Neural cell (in vitro differentiated cells): Measurements from ENCODE around the gene CLIC2. TPM values are rescaled to one million over a fixed set of nuclear protein-coding genes. Genes with fewer than 3 reads are reported as not detected.

Experiments used
- H2AFZ ChIP-seq: fragments of 200-600, 300-800 bp; sonication (generic), shearing (Covaris generic); 2 replicates; pipeline ENCODE4 v1.6.0; 2014; ENCODE audit warnings: low read depth, mild to moderate bottlenecking, antibody characterized with exemption, low read length, moderate library complexity
- H3F3A ChIP-seq: fragments of 200-600 bp; shearing (Covaris generic); 2 replicates; pipeline ENCODE4 v1.6.1; 2016; ENCODE audit warnings: mild to moderate bottlenecking, moderate library complexity, mixed read lengths, antibody characterized with exemption, low read length; ENCODE audit not compliant: insufficient read depth, poor library complexity, severe bottlenecking
- H3K27ac ChIP-seq: fragments of 200-600, 300-800 bp; sonication (generic), shearing (Covaris generic); 2 replicates; pipeline ENCODE4 v1.5.1; 2014; ENCODE audit warnings: mild to moderate bottlenecking, low read length, moderate library complexity
- H3K27me3 ChIP-seq: fragments of 300-800, 200-600 bp; sonication (generic), shearing (Covaris generic); 2 replicates; pipeline ENCODE4 v1.6.0; 2014; ENCODE audit warnings: mild to moderate bottlenecking, low read depth, low read length, moderate library complexity; ENCODE audit not compliant: insufficient read depth
- H3K36me3 ChIP-seq: fragments of 300-800, 200-600 bp; sonication (generic), shearing (Covaris generic); 2 replicates; pipeline ENCODE4 v1.5.1; 2014; ENCODE audit warnings: mild to moderate bottlenecking, antibody characterized with exemption, low read length, moderate library complexity; ENCODE audit not compliant: insufficient read depth
- H3K4me2 ChIP-seq: fragments of 300-800, 200-600 bp; sonication (generic), shearing (Covaris generic); 2 replicates; pipeline ENCODE4 v1.6.0; 2014; ENCODE audit warnings: mild to moderate bottlenecking, low read length
- H3K4me3 ChIP-seq: fragments of 300-800, 200-600 bp; sonication (generic), shearing (Covaris generic); 2 replicates; pipeline ENCODE4 v1.5.1; 2014; ENCODE audit warnings: mild to moderate bottlenecking, low read length, moderate library complexity
- H3K79me2 ChIP-seq: fragments of 200-600 bp; shearing (Covaris generic); replicated peaks from 2 replicates; pipeline ENCODE4 v1.6.0; 2014; ENCODE audit warnings: mild to moderate bottlenecking, low read length, moderate library complexity; ENCODE audit not compliant: insufficient read depth
- H3K9ac ChIP-seq: fragments of 300-800, 200-600 bp; sonication (generic), shearing (Covaris generic); 2 replicates; pipeline ENCODE4 v1.6.1; 2016; ENCODE audit warnings: mild to moderate bottlenecking, low read length, mixed read lengths
- H3K9me2 ChIP-seq: fragments of 200-600 bp; shearing (Covaris generic); 2 replicates; pipeline ENCODE4 v1.6.1; 2016; ENCODE audit warnings: mild to moderate bottlenecking, low read length, mixed read lengths; ENCODE audit not compliant: insufficient read depth
- H3K9me3 ChIP-seq: fragments of 200-600, 300-800 bp; sonication (generic), shearing (Covaris generic); 2 replicates; pipeline ENCODE4 v1.6.1; 2016; ENCODE audit warnings: mild to moderate bottlenecking, mixed run types, low read length, moderate library complexity, mixed read lengths
- H4K20me1 ChIP-seq: fragments of 200-600 bp; shearing (Covaris generic); 2 replicates; pipeline ENCODE4 v1.6.1; 2016; ENCODE audit warnings: mild to moderate bottlenecking, mixed run types; ENCODE audit not compliant: insufficient read depth
- CTCF ChIP-seq: fragments of 450-650 bp; IDR thresholded peaks from 2 replicates; pipeline ENCODE4 v1.5.1; 2014; ENCODE audit warnings: antibody characterized with exemption, mild to moderate bottlenecking, moderate library complexity; ENCODE audit not compliant: poor library complexity, severe bottlenecking
- EP300 ChIP-seq: fragments of 450-650 bp; conservative IDR thresholded peaks from 2 replicates; pipeline ENCODE4 v1.6.1; 2014; ENCODE audit warnings: antibody characterized with exemption, mild to moderate bottlenecking, moderate library complexity; ENCODE audit not compliant: poor library complexity, severe bottlenecking
- EZH2 ChIP-seq: fragments of 200-600, 300-800 bp; shearing (Covaris generic), sonication (generic); IDR thresholded peaks from 2 replicates; pipeline ENCODE4 v1.6.1; 2014; ENCODE audit warnings: antibody characterized with exemption, low read length, borderline replicate concordance, mild to moderate bottlenecking; ENCODE audit not compliant: insufficient read depth, poor library complexity, severe bottlenecking
- MXI1 ChIP-seq: fragments of 450-650 bp; conservative IDR thresholded peaks from 2 replicates; pipeline ENCODE4 v1.6.1; 2014; ENCODE audit warnings: antibody characterized with exemption, mild to moderate bottlenecking; ENCODE audit not compliant: poor library complexity, severe bottlenecking
- POLR2AphosphoS5 ChIP-seq: IDR thresholded peaks from 2 replicates; pipeline ENCODE4 v1.6.1; 2012
- RAD21 ChIP-seq: fragments of 450-650 bp; conservative IDR thresholded peaks from 2 replicates; pipeline ENCODE4 v1.6.1; 2014; ENCODE audit warnings: antibody characterized with exemption, mild to moderate bottlenecking, moderate library complexity
- REST ChIP-seq: IDR thresholded peaks from 2 replicates; pipeline ENCODE4 v1.6.1; 2012; ENCODE audit warnings: borderline replicate concordance
- SMC3 ChIP-seq: fragments of 450-650 bp; conservative IDR thresholded peaks from 2 replicates; pipeline ENCODE4 v1.6.1; 2014; ENCODE audit warnings: antibody characterized with exemption, mild to moderate bottlenecking, moderate library complexity; ENCODE audit not compliant: poor library complexity
- TAF1 ChIP-seq: IDR thresholded peaks from 2 replicates; pipeline ENCODE4 v1.6.1; 2012; ENCODE audit warnings: low read depth
- polyA plus RNA-seq: library from polyadenylated mRNA; depleted of rRNA; stranded (reverse); fragments of >200 nt; gene quantifications from 2 replicates; pipeline ENCODE4 v1.2.3, GENCODE V29; 2014

CLIC2 gene
- polyA plus RNA-seq, 1 donor from 2014 or later: 2.9 TPM

- no peaks in the 10 kb centered on the region for H3K9me2 ChIP-seq
- peak overlapping the region; percentile 51 for H3K4me2 ChIP-seq
- H3K4me3 ChIP-seq: peak overlapping the region; percentile 88
- TF ChIP-seq EP300 (no peak), CTCF (no peak), RAD21 (no peak), MXI1 (no peak), REST (no peak), EZH2 (no peak), POLR2AphosphoS5 (no peak), SMC3 (no peak), TAF1 (no peak)
- H3K27ac ChIP-seq: peak overlapping the region; percentile 91
- no peaks in the 10 kb centered on the region for H3F3A ChIP-seq
- peak overlapping the region; percentile 94 for H3K9ac ChIP-seq
- no peaks in the 10 kb centered on the region for H4K20me1 ChIP-seq
- H3K79me2 ChIP-seq: peaks cover 17% of the 10 kb centered on the region
- H2AFZ ChIP-seq: no peak overlapping the region
- no peaks in the 10 kb centered on the region for H3K36me3 ChIP-seq
- H3K27me3 ChIP-seq: no peaks in the 10 kb centered on the region
- no peaks in the 10 kb centered on the region for H3K9me3 ChIP-seq
Observed at GRCh38 chrX:155262970-155263754, 71.3 kb downstream of the CLIC2 start.

- TF ChIP-seq CTCF (no peak), REST (no peak), POLR2AphosphoS5 (no peak), SMC3 (no peak), RAD21 (no peak), MXI1 (no peak), TAF1 (no peak)
- peaks cover 17% of the 10 kb centered on the region for H3K79me2 ChIP-seq
- no peaks in the 10 kb centered on the region for H3F3A ChIP-seq
- H3K9me2 ChIP-seq: no peaks in the 10 kb centered on the region
- no peak overlapping the region for H3K4me2 ChIP-seq
- no peak overlapping the region for H2AFZ ChIP-seq
- H3K36me3 ChIP-seq: no peaks in the 10 kb centered on the region
- no peak overlapping the region for H3K9ac ChIP-seq
- H3K27me3 ChIP-seq: no peaks in the 10 kb centered on the region
- H3K9me3 ChIP-seq: no peaks in the 10 kb centered on the region
- no peak overlapping the region for H3K4me3 ChIP-seq
- no peak overlapping the region for H3K27ac ChIP-seq
- H4K20me1 ChIP-seq: no peaks in the 10 kb centered on the region
Observed at GRCh38 chrX:155259752-155260151, 74.7 kb downstream of the CLIC2 start.
